ENCODE measurements around the gene INPP5A.
"Not testable (repeated sequence)": the region's sequence is repeated elsewhere in the genome, so short reads cannot be mapped to it uniquely, and the experiment has no call there.

Gene INPP5A

DNA sequence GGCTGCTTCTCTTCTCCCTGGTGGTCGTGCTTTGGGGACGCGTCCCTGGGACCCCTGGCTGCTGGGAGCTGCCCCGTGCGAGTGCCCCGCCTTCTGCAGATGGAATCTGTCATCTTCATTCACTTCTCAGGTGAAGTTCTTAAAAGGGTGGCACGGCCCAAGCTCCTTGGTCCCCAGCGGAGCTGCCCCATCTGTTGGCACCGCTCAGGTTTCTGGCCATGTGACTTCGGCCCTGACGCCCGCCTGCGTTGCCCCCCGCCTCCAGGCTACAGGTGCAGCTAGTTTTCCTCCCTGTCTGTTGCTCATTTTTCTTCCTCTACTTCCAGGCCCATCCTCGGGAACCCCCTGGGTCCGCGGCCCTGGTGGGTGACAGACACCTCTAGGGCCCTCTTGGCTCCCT is 255.2 kb downstream of the INPP5A start:
- Mint-ChIP-seq H3K4me3 (no peak overlapping the region), H3K27ac (no peak overlapping the region), H3K9me3 (no peaks in the 10 kb centered on the region), H3K36me3 (ENCODE audit: low read depth) (no peaks in the 10 kb centered on the region), H3K4me1 (no peaks in the 10 kb centered on the region), H3K27me3 (ENCODE audit: low read depth) (peaks cover 85% of the 10 kb centered on the region)
- TF ChIP-seq CTCF (IDR thresholded peaks at IDR 0.05; ENCODE audit: unreplicated experiment in 3 of 3), result no peak

DNA sequence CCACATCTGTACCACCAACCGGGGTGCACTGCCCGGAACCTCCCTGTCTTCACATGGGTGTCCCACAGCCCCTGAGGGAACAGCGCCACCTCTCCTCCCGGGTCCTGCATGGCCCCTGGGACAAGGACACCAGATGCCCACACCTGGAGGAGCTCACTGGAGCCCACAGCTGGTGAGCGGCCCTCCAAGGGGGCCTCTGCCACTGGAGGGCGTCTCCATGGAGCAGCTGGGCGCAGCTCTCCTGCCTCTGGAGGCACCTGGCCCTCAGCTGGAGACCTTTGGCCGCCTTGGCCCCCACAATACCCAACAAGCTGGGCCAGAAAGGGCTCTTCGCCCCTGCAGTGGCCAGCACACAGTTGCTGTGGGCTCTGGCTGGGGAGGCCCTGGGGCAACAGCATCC is 255.6 kb downstream of the INPP5A start:
- no peak overlapping the region for H3K4me3 Mint-ChIP-seq
- peaks cover 85% of the 10 kb centered on the region for H3K27me3 Mint-ChIP-seq (ENCODE audit: low read depth)
- H3K36me3 Mint-ChIP-seq (ENCODE audit: low read depth), result no peaks in the 10 kb centered on the region
- H3K27ac Mint-ChIP-seq, result no peak overlapping the region
- H3K4me1 Mint-ChIP-seq, result no peaks in the 10 kb centered on the region
- TF ChIP-seq CTCF (IDR thresholded peaks at IDR 0.05; ENCODE audit: unreplicated experiment in 3 of 3), result no peak
- no peaks in the 10 kb centered on the region for H3K9me3 Mint-ChIP-seq

DNA sequence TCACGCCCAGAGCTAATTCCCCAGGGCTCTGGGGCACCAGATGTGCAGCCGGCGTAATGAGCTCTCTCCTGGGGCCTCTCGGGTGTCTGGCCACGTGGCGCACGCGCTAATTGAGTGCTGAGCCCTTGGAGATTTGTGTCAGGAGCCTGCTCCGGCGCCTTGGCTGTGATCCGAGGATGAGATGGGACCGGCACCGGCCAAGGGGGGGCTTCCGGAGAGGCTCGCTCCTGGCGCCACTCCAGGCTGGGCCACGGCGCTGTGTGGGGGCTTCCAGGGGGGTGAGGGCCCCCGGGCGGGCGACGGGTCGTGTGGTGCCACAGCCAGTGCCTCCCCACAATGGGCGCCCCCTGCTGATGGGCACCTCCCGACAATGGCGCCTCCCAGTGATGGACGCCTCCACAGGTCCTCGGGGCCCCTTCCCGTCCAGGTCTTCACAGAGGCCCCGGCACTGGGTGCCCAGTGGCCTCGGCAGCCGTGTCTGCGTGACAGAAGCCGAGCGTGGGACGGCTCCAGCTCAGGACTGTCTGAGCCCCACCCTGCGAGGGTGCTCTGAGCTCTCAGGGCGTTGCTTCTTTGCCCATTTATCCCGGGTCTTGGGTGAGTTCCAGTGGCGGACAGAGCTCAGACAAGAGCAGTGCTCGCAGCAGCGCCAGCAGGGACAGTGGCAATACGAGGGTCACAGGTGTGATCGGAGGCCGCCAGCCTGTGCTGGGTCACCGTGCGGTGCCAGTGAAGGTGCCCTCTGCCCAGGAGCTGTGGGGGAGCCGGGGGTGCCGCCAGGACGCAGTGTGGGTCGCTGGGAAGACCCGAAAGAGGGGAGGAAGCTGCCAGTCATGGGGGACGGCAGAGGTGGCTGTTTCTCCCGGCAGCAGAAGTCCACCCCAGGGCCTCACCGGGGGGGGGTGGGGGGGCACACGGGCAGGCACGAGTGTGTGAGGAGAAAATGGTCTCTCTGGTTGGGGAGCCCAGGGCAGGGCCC is 256.6 kb downstream of the INPP5A start:
- no peaks in the 10 kb centered on the region for H3K36me3 Mint-ChIP-seq (ENCODE audit: low read depth)
- no peaks in the 10 kb centered on the region for H3K4me1 Mint-ChIP-seq
- TF ChIP-seq CTCF (IDR thresholded peaks at IDR 0.05; ENCODE audit: unreplicated experiment in 3 of 3), result no peak
- H3K4me3 Mint-ChIP-seq, result no peak overlapping the region
- H3K9me3 Mint-ChIP-seq, result no peaks in the 10 kb centered on the region
- H3K27ac Mint-ChIP-seq, result no peak overlapping the region
- peaks cover 81% of the 10 kb centered on the region for H3K27me3 Mint-ChIP-seq (ENCODE audit: low read depth)

GRCh38 chr10:132796846-132797245 is 259.3 kb downstream of the INPP5A start:
- Mint-ChIP-seq H3K27me3 (ENCODE audit: low read depth) (peaks cover 65% of the 10 kb centered on the region), H3K4me1 (no peaks in the 10 kb centered on the region), H3K27ac (no peak overlapping the region), H3K9me3 (no peaks in the 10 kb centered on the region), H3K4me3 (no peak overlapping the region), H3K36me3 (ENCODE audit: low read depth) (no peaks in the 10 kb centered on the region)
- TF ChIP-seq CTCF (IDR thresholded peaks at IDR 0.05; ENCODE audit: unreplicated experiment in 3 of 3), result no peak

DNA sequence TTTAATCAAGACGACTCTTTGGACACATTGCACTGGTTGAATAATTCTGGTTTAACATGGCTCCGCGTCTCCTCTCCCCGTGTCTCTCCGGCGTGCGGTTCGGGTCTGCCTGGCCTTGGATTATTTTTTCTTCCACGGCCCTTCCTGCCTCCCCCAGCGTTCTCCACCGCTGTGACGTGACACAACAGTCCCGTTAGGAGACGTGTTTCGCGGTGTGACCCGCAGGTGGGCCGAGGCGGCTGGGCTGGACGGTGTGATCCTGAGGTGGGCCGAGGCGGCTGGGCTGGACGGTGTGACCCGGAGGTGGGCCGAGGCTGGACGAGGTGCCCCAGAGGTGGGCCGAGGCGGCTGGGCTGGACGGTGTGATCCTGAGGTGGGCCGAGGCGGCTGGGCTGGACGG is 260.4 kb downstream of the INPP5A start:
- H3K27ac Mint-ChIP-seq; H3K9me3 Mint-ChIP-seq; H3K4me3 Mint-ChIP-seq; H3K4me1 Mint-ChIP-seq; H3K36me3 Mint-ChIP-seq (ENCODE audit: low read depth): not testable (repeated sequence)
- H3K27me3 Mint-ChIP-seq (ENCODE audit: low read depth), result peaks cover 60% of the 10 kb centered on the region

DNA sequence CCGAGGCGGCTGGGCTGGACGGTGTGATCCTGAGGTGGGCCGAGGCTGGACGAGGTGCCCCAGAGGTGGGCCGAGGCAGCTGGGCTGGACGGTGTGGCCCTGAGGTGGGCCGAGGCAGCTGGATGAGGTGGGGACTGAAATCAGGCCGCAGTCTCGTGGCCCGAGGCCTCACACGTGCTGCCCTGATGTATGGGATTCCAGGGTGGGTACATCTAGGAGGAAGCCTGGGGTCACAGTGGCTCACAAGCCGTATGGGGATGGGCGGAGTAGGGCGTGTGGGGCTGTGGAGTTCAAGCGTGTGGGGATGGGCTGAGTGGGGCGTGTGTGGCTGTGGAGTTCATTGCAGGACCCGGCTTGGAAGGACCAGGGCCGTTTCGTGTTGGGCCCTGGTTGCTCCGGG is 260.8 kb downstream of the INPP5A start:
- Mint-ChIP-seq H3K9me3 (no peaks in the 10 kb centered on the region), H3K27me3 (ENCODE audit: low read depth) (peaks cover 57% of the 10 kb centered on the region), H3K27ac (no peak overlapping the region), H3K4me3 (no peak overlapping the region), H3K4me1 (no peaks in the 10 kb centered on the region), H3K36me3 (ENCODE audit: low read depth) (no peaks in the 10 kb centered on the region)
- no peak for TF ChIP-seq CTCF (IDR thresholded peaks at IDR 0.05; ENCODE audit: unreplicated experiment in 3 of 3)

All from nephron (organoid).